H1 (cell line): ENCODE results near the gene CACNB1. TPM values are rescaled to one million over a fixed set of nuclear protein-coding genes. Genes with fewer than 3 reads are reported as not detected.

Experiments
- CTBP2 ChIP-seq: IDR thresholded peaks from 2 replicates; pipeline ENCODE4 v1.7.0; 2011; ENCODE audit warnings: borderline replicate concordance, mild to moderate bottlenecking, moderate library complexity, mixed read lengths, low read length; ENCODE audit not compliant: insufficient read depth, insufficient read length
- polyA plus RNA-seq, 7 experiments: library from polyadenylated mRNA; depleted of rRNA in 3 of 7; stranded (reverse) in 5 of 7; unstranded in 2 of 7; fragments of >200 nt in 5 of 7; fragments of 200-250 nt in 2 of 7; gene quantifications; 1 replicate in 5 of 7; 2 replicates in 1 of 7; 4 replicates in 1 of 7; pipeline versions ENCODE4 v1.2.1 to v1.2.3, GENCODE V29; 2011 to 2013; ENCODE audit warnings: missing spikeins in 2 of 7, mixed read lengths in 2 of 7
- total RNA-seq: library from RNA; stranded (reverse); fragmentation: NEBNext Ultra II Directional; extraction: Animal tissue kit (Norgen Biotek cat#: 25700); gene quantifications from 2 replicates; pipeline ENCODE4 v1.2.1, GENCODE V29; 2021
- TF ChIP-seq, protein P1 (sequence below): fragments of 300-600 bp; sonication (generic); IDR thresholded peaks from 2 replicates; pipeline ENCODE4 v1.7.1; 2012; ENCODE audit warnings: low read length, moderate library complexity, mild to moderate bottlenecking, inconsistent platforms; ENCODE audit not compliant: insufficient replicate concordance

CACNB1 gene
- total and polyA plus RNA-seq, 2 of the 8 experiments (the other 6 are each of a cell fraction or from before 2014, with no cell fraction given), result 7.2 to 17.8 TPM

DNA sequence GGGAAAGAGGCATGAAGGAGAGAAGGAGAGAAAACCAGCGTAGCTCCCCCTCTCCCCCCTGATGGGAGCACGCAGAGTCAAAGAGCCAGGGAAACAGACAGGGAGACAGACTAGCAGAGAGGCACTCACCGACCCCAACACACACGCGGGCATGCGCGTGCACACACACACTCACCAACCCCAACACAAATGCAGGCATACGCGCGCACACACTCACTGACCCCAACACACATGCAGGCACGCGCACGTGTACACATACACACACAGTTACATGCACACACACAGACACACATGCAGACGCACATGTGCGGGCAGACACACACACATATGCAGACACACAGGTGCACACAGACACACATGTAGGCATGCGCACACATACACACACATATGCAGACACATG, 4.6 kb downstream of the CACNB1 start (continued):
- TF ChIP-seq, protein P1, sequence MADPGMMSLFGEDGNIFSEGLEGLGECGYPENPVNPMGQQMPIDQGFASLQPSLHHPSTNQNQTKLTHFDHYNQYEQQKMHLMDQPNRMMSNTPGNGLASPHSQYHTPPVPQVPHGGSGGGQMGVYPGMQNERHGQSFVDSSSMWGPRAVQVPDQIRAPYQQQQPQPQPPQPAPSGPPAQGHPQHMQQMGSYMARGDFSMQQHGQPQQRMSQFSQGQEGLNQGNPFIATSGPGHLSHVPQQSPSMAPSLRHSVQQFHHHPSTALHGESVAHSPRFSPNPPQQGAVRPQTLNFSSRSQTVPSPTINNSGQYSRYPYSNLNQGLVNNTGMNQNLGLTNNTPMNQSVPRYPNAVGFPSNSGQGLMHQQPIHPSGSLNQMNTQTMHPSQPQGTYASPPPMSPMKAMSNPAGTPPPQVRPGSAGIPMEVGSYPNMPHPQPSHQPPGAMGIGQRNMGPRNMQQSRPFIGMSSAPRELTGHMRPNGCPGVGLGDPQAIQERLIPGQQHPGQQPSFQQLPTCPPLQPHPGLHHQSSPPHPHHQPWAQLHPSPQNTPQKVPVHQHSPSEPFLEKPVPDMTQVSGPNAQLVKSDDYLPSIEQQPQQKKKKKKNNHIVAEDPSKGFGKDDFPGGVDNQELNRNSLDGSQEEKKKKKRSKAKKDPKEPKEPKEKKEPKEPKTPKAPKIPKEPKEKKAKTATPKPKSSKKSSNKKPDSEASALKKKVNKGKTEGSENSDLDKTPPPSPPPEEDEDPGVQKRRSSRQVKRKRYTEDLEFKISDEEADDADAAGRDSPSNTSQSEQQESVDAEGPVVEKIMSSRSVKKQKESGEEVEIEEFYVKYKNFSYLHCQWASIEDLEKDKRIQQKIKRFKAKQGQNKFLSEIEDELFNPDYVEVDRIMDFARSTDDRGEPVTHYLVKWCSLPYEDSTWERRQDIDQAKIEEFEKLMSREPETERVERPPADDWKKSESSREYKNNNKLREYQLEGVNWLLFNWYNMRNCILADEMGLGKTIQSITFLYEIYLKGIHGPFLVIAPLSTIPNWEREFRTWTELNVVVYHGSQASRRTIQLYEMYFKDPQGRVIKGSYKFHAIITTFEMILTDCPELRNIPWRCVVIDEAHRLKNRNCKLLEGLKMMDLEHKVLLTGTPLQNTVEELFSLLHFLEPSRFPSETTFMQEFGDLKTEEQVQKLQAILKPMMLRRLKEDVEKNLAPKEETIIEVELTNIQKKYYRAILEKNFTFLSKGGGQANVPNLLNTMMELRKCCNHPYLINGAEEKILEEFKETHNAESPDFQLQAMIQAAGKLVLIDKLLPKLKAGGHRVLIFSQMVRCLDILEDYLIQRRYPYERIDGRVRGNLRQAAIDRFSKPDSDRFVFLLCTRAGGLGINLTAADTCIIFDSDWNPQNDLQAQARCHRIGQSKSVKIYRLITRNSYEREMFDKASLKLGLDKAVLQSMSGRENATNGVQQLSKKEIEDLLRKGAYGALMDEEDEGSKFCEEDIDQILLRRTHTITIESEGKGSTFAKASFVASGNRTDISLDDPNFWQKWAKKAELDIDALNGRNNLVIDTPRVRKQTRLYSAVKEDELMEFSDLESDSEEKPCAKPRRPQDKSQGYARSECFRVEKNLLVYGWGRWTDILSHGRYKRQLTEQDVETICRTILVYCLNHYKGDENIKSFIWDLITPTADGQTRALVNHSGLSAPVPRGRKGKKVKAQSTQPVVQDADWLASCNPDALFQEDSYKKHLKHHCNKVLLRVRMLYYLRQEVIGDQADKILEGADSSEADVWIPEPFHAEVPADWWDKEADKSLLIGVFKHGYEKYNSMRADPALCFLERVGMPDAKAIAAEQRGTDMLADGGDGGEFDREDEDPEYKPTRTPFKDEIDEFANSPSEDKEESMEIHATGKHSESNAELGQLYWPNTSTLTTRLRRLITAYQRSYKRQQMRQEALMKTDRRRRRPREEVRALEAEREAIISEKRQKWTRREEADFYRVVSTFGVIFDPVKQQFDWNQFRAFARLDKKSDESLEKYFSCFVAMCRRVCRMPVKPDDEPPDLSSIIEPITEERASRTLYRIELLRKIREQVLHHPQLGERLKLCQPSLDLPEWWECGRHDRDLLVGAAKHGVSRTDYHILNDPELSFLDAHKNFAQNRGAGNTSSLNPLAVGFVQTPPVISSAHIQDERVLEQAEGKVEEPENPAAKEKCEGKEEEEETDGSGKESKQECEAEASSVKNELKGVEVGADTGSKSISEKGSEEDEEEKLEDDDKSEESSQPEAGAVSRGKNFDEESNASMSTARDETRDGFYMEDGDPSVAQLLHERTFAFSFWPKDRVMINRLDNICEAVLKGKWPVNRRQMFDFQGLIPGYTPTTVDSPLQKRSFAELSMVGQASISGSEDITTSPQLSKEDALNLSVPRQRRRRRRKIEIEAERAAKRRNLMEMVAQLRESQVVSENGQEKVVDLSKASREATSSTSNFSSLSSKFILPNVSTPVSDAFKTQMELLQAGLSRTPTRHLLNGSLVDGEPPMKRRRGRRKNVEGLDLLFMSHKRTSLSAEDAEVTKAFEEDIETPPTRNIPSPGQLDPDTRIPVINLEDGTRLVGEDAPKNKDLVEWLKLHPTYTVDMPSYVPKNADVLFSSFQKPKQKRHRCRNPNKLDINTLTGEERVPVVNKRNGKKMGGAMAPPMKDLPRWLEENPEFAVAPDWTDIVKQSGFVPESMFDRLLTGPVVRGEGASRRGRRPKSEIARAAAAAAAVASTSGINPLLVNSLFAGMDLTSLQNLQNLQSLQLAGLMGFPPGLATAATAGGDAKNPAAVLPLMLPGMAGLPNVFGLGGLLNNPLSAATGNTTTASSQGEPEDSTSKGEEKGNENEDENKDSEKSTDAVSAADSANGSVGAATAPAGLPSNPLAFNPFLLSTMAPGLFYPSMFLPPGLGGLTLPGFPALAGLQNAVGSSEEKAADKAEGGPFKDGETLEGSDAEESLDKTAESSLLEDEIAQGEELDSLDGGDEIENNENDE, result no peak
- no peak for TF ChIP-seq CTBP2
